HG03378 (cell line): ENCODE measurements around the gene SARS2.

Experiments used
- ATAC-seq: cut with Tn5 transposase; IDR thresholded peaks from one replicate; pipeline ENCODE4 v1.9.1; 2021; ENCODE audit warnings: mild to moderate bottlenecking, moderate library complexity; ENCODE audit not compliant: unreplicated experiment

SARS2 gene

DNA sequence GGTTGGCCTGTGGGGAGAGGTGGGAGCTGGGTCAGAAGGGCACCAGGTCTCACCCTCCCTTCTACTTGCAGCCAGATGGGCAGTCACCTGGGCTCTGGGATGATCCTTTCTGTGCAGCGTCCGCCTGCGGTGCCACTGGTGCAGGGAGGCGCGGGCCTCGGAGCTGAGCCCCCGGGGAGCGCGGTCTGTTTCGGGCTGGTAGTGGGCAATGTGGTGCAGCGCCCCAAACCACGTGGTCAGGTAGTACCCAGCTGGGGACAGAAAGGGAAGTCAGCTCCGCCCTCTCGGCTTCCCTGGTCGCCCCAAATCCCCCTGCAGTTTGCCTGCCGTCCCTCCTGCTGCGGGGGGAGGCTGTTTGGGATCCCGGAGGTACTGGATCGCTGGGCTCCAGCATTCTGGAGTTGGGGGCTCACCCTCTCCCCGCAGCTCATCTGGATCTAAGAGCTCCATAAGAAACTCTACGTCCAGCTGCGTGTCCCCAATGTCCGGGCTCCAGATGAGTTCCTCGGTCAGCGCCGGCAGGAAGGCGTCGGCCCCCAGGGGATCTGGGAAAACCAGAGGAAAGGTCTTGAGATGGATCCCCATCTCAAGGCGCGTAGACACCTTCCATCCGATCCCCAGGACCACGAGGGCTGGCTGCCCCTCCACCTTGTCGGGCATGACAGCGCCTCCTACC is 61.3 kb downstream of the SARS2 start:
- ATAC-seq = no peak

DNA sequence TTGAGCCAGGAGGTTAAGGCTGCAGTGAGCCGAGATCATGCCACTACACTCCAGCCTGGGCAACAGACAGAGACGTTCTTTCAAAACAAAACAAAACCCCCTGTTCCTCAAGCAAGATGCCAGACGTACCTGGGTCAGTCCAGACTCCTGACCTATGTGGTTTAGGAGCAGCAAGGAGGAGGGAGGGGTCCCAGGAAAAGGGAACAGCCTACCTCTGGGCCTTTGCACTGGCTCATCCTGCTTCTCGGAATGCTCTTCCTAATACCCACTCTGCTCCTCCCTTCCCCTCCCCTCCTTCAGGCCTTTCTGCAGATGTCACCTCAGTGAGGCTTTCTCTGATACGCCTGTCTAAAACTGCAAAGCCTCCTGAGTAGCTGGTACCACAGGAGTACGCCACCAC is 62.0 kb downstream of the SARS2 start:
- ATAC-seq = no peak

DNA sequence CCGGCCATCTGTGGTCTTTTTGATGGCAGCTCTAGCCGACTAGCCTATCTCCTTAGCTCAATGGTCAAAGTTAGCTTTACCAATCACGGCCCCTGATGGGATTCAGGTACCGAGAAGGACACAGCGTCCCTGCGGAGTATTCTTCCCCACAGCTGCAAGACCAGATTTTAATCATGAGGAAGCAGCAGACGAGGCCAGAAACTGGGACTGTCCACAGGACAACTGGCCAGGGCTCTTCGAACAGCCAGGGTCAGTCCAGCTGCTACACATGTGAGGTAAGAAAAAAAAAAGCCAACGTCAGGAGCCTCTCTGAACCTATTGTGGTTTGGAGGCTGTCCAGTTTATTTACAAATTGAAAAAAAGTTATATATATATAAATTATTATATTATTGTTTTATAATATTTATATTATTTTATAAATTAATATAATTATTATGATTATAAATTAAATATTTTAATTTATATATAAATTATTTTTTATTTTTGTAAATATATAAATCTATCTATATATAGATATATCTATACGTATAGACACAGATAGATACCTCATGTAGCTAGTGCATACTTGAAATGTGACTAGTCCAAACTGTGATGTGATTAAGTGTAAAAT is 63.3 kb downstream of the SARS2 start:
- ATAC-seq = no peak
